Kidney tubule cell (primary cell): Measurements from ENCODE around the gene LRCH3.
A peak's percentile ranks its signal among the peaks of the same experiment; 100 is the strongest.

ENCODE experiments used
- DNase-seq: peaks from one replicate; pipeline ENCODE4 v3.0.0-alpha.2; 2018; ENCODE audit warnings: low spot score

LRCH3 gene

DNA sequence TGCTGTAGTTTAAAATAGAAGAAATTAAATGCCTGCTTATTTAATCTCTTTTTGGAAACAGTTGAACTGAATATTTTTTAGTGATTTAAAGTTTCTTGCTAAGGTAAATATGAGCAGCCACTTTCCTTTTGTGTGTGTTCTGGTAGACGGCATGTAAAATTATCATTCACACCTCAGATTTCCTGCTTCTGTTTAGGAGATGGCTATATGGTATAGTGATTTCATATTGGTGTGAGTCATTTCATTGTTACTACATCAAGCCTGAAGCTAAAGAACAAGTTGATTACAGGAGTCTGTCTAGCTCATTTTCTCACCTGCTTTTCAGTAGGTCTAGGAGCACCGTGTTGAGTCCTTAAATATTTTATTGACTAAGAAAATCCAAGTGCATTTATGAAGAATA, 2.2 kb downstream of the LRCH3 start:
- DNase-seq, result peak; percentile 53

DNA sequence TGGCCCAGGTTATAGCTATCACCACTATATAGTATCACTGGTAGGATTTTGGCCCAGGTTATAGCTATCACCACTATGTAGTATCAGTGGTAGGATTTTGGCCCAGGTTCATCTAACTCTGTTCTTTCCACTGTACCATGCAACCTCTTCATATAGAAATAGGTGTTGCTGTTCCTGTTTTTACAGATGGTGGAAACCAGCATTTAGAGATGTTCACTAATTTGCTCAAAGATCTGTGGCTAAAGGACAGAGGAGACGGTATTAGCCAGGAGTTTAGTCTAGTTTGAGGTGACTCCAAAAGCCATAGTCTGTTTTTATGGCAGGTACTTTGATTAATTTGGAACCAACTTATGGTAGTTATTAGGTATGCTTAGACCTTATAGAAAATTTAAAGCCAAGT, 3.1 kb downstream of the LRCH3 start:
- DNase-seq, result no peak

DNA sequence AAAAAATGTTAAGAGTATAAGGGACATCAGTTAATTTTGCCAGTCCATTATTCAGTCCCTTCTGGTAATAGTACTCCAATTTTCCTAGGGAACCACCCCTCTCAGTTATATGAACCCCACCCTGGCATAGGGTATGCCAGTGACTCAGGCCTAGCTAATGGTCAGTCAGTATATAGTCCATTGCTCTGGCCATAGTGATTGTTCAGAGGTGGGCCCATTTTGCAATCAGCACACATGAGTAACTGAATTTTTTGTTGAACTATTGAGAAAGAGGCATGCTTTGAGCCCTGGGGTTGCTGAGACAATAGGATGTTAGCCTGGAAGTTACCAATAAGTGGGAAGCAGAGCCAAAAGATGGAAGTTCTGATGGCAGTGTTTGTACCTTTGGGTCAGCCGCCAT, 4.1 kb downstream of the LRCH3 start:
- peak; percentile 39 for DNase-seq

DNA sequence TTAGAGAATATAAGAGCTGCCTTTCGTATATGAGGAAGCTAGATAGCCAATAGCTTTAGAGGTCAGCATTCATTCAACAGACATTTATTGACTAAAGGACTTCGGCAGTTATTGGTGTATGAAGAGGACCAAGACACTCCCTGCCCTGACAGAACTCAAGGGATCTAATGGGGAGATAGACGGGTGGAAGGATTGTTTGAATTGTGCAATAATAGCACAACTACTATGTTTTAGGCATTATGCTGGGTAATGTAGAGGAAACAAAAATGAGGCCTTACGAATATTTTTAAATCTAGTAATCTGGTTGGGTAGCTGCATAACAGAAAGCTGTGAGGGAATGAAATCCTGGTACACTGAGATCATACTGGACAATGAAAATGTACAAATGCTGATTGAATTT, 5.0 kb downstream of the LRCH3 start:
- DNase-seq, result no peak

DNA sequence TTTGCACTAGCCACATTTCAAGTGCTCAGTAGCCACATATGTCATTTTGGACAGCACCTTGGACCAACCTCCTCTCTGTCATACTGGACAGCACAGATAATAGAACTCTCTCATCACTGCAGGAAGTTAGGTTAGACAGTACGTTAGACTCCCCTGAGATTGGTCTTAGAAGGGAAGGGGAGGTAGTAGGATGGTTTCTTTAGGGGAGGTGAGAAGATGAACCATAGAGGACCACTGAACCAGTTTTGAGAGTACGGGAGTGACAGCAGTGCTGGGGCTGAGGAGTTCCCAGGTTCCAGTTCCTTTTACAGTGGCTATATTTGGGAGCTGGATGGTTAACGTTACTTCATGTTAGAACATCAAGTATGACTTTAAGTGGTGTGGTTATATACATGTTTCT, 7.8 kb downstream of the LRCH3 start:
- no peak for DNase-seq

DNA sequence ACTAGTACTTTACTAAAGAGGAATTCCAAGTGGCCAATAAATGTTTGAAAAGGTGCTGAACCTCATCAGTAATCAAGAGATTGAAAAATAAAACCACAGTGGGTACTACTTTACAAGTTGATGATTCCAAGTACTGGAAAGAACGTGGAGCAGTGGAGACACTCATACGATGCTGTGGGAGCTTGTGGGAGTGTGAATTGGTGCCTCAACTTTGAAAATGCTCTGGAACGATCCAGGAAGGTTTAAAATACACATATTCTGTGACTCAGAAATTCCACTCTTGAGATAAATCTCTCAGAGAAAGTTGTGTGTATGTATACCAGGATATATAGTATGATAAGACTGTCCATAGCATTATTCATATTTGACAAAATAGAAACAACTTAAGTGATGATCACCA, 9.3 kb downstream of the LRCH3 start:
- DNase-seq, result no peak

DNA sequence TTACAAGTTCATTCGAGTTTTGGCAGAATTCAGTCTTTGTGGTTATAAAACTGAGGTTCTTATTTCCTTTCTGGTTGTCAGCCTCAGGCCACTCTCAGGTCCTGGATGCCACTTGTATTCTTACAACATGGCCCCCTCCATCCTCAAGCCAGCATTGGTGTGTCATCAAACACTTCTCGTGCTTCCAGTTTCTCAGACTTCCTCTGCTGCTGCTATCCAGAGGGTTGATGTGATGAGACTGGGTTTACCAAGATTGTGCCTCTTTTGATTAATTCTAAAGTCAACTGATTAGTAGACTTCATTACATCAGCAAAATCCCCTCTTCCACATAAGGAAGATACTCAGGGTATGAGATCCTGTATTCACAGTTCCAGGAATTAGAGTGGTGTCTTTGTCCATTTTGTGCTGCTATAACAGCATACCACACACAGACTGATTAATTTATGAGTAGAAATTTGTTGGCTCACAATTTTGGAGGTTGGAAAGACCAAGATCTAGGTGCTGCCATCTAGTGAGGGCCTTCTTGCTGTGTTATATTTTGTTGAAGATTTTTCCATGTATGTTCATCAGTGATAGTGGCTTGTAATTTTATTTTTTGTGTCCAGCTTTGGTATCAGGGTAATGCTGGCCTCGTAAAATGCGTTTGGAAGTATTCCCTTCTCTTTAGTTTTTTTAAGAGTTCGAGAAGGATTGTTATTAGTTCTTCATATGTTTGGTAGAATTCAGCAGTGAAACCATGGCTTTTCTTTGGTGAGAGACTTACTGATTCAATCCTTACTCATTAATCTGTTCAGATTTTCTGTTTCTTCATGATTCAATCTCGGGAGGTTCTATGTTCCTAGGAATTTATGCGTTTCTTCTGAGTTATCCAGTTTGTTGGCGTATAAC, 11.1 kb downstream of the LRCH3 start:
- peak; percentile 11 for DNase-seq

DNA sequence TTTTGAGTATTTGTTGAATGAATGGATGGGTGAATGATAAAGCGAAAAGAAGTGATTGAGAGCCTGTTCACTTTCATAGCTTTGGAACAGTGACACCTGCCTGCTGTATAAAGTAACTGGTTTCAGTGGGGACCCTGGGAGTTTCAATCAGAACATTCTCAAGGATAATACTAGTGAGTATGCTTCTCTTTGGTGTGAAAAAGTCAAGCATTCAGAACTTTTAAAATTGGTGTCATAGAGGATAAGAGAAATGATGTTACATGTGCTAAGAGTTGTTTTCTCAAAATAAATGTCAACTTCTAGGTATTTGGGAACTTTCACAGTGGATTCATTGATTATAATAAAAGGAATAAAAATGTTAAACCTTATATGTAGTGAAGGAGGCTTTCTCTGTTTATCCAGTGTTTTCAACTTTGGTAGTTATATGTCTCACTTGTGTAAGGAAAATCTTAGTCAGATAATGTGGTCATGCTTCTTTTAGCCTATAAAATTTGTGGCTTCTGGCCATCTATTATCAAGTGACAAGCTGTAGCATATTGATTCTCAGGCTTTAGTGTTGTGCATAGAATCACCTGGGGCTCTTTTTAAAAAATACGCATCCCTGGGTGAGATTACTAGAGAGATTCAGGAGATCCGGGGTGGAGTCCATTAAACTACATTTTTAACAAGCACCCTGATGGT, 11.9 kb downstream of the LRCH3 start:
- DNase-seq, result no peak

DNA sequence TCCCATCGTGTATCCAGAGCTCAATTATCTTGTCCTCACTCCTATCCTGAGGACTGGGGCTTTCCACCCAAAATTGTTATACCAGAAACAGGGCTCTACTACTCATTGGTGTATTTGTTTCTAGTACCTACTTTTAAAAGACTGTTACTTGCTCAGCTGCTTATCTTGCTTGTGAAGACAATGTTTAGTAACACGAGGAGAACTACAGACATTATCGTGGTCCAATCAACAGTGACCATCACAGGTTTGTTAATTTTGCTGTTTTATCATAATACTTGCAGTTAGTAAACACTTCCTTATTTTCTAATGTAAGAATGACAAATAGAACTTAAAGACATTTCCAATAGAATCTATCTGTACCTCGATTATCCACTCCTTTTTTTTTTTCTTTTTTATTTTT, 13.5 kb downstream of the LRCH3 start:
- no peak for DNase-seq

DNA sequence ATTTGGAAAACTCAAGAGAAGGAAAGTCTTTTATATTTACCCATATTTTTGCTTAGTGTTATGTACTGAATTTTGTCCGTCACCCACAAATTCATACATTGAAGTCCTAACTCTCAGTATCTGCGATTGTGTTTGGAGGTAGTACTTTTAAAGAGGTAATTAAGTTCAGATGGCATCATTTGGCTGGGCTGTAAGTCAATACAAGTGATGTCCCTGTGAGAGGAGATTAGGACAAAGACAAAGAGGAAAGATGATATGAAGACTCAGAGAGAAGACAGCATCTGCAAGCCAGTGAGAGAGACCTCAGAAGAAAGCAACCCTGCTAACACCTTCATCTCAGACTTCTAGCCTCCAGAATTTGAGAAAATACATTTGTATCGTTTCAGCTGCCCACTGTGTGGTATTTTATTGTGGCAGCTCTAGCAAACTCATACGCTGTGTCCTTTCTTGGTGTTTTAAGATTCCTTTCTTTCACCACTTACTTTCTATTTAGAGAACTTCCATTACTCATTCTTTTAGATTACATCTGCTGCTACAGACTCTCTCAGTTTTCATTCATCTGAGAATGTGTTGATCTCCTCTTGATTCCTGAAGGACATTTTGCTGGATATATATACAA, 17.0 kb downstream of the LRCH3 start:
- DNase-seq, result no peak

DNA sequence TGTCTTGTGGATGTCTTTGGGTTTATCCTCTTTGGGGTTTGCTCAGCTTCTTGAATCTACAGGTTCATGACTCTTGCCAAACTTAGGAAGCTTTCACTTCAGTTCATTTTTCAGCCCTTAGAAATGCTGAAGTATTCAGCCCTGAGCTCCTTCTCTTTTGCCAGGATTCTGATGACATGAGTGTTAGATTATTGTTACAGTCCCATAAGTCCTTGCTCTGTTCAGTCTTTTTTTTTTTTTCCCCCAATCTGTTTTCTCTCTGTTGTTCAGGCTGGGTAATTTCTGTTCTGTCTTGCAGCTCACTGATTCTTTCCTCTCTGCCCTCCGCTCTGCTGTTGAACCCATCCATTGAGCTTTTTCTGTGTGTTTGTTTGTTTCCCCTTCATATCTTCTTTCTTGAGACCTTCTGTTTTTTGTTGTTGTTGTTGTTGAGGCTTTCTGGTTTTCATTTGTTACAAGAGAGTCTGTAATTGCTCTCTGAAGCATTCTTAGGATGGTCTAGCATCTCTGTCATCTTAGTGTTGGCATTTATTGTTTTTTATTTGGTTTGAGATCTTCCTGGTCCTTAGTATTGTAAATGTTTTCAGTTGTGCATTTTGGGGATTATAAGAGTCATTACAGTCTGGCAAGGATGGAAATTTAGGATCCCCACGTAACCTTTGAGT, 18.4 kb downstream of the LRCH3 start:
- DNase-seq, result peak; percentile 36

DNA sequence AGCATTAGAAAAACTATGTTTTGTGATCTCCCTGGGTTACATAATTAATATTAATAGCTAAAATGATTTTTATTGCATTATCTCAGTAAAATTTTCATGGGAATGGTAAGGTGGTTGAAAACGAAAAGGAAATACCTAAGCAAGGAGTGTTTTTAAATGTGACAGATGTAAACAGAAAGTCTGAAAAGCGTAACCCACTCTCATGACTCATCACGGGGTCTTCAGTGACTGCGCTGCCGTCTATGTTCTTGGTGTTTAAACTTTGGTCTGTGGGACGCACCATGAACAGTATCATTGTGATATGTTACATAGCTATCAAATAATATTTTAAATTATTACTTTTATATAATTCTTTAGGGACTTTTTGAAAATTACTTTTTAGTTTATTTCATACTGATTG, 19.8 kb downstream of the LRCH3 start:
- no peak for DNase-seq

DNA sequence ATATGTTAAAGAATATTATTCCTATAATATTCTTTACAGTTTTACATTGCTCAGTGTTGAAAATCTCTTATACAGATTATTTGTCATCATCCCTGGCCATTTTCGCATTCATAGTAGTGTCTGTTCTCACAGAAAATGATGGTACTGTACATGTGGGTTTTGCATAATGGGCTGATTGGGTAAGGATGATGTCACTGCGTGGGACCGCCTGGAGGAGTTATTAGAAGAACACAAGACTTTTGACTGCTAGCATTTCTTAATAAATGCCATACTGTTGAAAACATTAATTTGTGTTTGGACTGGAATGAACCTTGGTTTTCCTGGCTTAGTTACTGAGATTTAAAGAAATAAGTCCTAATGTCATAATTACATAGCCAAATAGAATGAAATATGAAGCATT, 20.3 kb downstream of the LRCH3 start:
- no peak for DNase-seq

DNA sequence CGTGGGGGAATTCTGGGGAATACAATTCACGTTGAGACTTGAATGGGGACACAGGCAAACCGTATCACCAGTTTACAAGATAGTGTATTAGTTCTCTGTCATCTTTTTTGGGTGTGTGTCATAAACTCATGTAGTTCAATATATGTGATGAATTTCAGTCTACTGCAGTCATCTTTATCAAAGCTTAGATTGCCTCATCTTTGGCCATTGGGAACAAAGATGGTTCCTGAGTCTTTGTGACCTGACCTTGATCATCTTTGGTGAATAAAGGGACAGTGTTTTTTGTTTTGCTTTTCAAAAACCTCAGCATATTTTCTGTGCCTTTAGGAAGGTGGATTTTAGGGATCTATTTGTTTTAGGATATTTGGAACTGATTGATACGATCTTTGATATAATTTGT, 23.3 kb downstream of the LRCH3 start:
- DNase-seq, result no peak

DNA sequence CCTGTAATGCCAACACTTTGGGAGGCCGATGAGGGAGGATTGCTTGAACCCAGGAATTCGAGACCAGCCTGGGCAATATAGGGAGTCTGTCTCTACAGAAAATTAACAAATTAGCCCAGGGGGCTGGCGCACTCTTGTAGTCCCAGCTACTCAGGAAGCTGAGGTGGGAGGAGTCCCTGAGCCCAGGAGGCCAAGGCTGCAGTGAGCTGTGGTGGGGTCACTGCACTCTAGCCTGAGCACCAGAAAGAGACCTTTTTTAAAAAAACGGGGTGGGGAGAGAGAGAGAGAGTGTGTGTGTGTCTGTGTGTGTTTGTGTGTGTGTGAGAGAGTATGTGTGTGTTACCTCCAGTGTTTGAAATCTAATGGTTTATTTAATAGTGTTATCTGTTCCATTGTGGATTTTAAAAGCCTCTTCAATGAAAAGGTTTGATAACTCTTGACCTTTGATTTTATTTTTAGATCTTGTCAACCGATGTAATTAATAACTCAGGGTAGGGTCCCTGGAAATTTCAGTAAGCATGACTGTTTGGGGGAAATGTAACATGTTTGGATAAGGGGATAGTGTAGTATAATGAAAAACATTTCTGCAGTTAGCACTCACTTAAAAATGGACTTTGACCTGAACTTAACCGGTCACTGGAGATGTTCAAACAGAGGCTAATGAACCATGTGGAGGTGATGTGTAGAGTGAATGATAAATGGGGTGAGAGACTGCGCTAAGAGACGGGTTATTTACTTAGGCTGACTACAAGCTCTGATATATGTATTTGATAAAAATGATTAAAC, 29.7 kb downstream of the LRCH3 start:
- peak; percentile 56 for DNase-seq

DNA sequence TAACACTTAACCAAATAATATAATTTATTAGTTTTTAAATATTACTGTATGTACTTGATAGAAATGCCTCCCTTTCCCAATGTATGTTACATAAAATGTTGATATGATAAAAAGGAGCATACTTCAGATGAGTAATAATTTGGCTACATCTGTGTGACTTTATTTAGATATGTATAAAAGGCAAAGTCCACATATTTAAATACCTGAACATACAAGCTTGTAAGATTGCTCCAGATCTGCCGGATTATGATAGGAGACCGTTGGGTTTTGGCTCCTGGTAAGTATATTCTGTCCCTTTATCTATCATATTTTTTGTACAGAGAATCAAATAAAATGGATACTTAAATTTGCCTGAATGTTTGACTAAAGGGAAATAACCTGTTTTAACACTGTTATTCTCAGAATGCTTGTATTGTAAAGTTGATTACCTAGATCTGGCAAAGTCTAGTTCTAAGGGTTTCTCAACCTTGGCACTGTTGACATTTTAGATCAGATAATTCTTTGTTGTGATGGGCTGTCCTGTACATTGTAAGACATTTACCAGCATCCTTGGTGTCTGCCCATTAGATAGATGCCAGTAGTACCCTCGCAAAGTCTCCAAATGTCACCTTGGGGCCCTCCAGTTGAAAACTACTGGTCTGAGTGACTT, 38.5 kb downstream of the LRCH3 start:
- DNase-seq, result no peak

DNA sequence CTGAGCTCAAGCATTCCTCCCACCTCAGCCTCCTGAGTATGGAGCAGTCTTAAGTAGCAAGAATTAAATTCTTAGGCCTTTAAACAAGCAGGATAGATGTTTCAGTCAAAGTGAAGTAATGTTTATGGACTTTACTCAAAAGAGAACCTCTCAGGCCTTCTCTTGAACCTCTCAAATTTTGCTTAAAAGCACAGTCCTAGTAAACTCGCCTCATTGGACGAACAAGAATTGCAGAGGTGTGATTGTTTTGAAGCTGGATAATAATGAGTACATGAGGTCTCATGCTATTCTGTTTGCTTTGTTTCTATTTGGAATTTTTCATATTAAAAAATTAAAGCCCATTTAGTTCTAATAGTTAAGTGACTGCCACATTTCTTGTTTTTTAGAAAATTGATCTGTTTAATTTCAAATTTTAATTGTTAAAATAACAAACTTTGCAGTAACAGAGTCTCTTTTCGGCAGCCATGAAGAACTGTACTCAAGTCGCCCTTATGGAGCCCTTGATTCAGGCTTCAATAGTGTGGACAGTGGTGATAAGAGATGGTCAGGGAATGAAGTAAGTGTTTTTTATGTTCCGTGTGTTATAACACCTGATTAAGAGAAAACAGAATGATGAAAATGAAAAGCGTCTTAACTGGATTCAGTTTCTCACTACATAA, 39.4 kb downstream of the LRCH3 start:
- DNase-seq, result no peak

DNA sequence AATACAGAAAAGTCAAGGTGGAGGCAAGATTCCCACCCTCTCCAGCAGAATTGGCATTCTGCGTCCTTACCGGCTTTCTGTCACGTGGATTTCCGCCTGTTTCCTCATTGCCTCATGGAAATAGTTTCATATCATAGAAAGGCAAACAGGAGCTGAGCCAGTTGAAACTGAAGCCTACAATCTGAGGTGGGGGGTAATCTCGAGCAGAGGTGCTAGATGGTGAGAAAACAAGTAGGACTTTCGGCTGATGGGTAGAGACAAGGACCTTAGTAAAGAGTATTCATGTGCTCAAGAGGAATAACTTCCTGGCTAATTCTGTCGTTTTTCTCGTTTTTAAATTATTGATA, 39.9 kb downstream of the LRCH3 start:
- DNase-seq, result no peak

DNA sequence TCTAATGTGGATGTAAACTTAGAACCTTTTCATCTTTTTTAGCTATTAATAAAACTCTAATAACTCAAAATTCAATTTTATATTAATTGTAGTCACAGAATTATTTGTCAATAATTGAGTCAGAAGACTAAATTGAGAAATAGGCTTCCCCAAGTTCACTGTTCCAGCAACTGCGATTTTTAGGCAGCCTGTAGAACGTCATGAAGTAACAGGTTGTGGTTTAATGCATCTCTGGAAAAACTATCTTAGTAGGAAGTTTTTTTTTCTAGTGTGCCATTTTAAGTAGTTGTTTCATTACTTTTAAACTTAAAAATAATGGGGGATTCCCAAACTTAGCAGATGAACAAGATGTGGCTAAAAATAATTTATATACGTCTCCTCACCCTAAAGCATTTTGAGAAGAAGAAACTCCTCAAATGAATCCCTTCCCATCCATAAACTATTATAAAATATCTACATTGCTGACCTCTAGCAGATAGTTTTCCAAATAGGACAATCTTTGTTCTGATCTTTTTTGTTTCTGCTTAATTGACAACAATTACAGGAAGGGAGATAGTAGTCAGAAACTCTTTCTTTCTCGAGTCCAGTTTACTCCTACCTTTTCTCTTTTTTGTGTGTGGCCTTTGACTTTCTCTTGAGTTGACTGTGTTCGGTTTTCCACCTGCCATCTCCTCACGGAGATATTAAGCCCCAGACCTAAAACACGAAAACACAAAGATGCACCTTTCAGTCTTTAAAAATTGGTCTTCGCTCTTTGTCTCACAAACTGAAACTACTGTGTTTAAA, 43.1 kb downstream of the LRCH3 start:
- DNase-seq, result no peak

DNA sequence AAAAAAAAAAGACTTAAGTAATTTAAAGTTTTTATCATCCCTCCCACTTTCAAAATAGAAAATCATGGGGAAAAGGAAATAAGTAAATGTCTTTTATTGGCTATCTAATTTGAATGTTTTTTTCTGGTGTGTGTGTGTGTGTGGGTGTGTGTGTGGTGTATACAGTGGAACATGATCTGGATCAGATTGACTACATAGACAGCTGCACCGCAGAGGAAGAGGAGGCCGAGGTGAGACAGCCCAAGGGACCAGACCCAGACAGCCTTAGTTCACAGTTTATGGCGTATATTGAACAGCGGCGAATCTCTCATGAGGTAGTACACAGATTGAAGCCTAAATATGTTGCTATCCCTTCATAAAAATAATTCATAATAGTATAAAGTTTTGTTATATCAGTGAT, 44.5 kb downstream of the LRCH3 start:
- no peak for DNase-seq
